ENCODE data around the gene TAS2R50. TPM values are rescaled to one million over a fixed set of nuclear protein-coding genes. Genes with fewer than 3 reads are reported as not detected.

Gene TAS2R50
- total and polyA plus RNA-seq, 3 donors from 2014 or later, result 2.8 to 4.8 TPM; not detected in 1

DNA sequence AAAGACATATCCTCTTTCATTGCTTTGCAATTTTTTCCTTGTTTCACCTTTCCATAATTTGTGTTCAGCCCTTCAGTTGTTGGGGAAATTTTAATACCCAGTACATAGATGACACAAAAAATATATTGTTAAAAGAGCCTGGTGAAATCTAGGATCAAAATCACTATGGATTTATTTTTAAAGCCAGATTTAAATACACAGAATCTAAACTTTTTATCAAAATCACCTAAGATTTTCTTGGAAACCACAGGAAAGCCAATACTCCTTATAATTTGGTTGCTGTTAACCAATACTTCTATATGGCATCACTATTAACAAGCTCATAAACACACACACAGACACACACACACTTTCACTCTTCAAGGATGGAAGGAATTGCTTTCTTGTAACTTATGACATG lies 11.5 kb upstream of the TAS2R50 start, which contains the start of gene TAS2R20:
TSS of gene TAS2R20 (minus strand) at position 101 of the 400 bp plus-strand sequence. CDS start 429 bp downstream, outside the sequence.
- DNase-seq, result no peak
- H3K9me3 ChIP-seq, result no peaks in the 10 kb centered on the region
- no peaks in the 10 kb centered on the region for H3K27me3 ChIP-seq
- H3K27ac ChIP-seq, result no peak within 1 kb of the TSS
- H3K36me3 ChIP-seq (ENCODE audit: low read depth, missing control alignments), result no peaks in the 10 kb centered on the region
- H3K4me1 ChIP-seq, result no peaks in the 10 kb centered on the region
- TF ChIP-seq, protein P1, sequence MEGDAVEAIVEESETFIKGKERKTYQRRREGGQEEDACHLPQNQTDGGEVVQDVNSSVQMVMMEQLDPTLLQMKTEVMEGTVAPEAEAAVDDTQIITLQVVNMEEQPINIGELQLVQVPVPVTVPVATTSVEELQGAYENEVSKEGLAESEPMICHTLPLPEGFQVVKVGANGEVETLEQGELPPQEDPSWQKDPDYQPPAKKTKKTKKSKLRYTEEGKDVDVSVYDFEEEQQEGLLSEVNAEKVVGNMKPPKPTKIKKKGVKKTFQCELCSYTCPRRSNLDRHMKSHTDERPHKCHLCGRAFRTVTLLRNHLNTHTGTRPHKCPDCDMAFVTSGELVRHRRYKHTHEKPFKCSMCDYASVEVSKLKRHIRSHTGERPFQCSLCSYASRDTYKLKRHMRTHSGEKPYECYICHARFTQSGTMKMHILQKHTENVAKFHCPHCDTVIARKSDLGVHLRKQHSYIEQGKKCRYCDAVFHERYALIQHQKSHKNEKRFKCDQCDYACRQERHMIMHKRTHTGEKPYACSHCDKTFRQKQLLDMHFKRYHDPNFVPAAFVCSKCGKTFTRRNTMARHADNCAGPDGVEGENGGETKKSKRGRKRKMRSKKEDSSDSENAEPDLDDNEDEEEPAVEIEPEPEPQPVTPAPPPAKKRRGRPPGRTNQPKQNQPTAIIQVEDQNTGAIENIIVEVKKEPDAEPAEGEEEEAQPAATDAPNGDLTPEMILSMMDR (IDR thresholded peaks at IDR 0.05), result no peak
- TF ChIP-seq POLR2A (IDR thresholded peaks at IDR 0.05), result no peak
- H3K4me3 ChIP-seq, result no peak within 1 kb of the TSS
- intact Hi-C loops (cut with DNase I; ENCODE audit: low total_unique reads), result no loop called here

DNA sequence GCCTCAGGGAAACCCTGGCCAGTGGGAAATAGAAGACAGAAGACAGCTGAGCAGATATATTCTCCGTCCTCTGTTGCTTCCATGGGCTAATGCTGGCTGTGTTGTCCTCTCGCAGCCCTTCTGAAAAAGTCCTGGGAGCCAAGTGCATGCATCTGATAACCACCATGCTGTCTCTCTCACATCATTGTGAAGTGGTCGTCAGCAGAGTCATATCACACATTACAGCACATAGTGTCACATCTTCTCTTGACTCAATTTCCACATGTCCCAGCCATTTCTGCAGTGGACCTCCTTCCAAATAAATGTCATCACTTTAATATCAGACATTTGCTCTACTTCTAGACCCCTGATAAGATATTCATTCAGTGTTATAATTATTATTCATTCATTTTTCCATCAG lies 7.6 kb upstream of the TAS2R50 start:
- H3K27ac ChIP-seq, result no peak overlapping the region

DNA sequence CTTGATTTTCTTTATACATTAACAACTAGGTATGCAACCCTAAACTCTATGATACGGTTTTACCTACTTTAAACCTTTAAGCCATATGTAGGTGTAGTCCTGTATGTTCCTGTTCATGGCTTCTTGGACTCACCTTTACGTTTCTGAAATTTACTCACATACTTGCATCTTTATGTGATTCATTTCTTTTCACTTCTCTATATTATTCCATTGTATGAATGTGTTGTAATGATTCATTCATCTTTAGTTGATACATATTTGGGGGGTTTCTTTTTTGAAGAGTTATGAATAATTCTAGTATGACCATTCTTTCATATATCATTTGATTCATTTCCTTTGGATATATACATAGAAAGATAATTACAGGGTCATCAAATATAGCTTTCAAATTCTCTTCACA lies 2.4 kb upstream of the TAS2R50 start:
- H3K27ac ChIP-seq, result no peak overlapping the region
- H3K36me3 ChIP-seq (ENCODE audit: low read depth, missing control alignments), result no peaks in the 10 kb centered on the region
- no peak overlapping the region for H3K4me3 ChIP-seq
- TF ChIP-seq, protein P1 (IDR thresholded peaks at IDR 0.05), result no peak
- no peak for TF ChIP-seq POLR2A (IDR thresholded peaks at IDR 0.05)
- H3K4me1 ChIP-seq, result no peaks in the 10 kb centered on the region
- no peaks in the 10 kb centered on the region for H3K9me3 ChIP-seq
- WGBS, 2 donors, result 81 to 90% methylated on average over 2 of the region's 2 CpGs
- no peak for DNase-seq
- no peaks in the 10 kb centered on the region for H3K27me3 ChIP-seq
- intact Hi-C loops (cut with DNase I; ENCODE audit: low total_unique reads), result no loop called here

More for the DNA sequence above, 7.6 kb upstream of the TAS2R50 start:
- H3K4me1 ChIP-seq, result no peaks in the 10 kb centered on the region
- TF ChIP-seq, protein P1 (IDR thresholded peaks at IDR 0.05), result no peak
- TF ChIP-seq POLR2A (IDR thresholded peaks at IDR 0.05), result no peak
- H3K27me3 ChIP-seq, result no peaks in the 10 kb centered on the region
- intact Hi-C loops (cut with DNase I; ENCODE audit: low total_unique reads), result no loop called here
- no peak for DNase-seq
- 89 to 98% methylated on average over 3 of the region's 3 CpGs for WGBS, 2 donors
- no peaks in the 10 kb centered on the region for H3K36me3 ChIP-seq (ENCODE audit: low read depth, missing control alignments)
- no peaks in the 10 kb centered on the region for H3K9me3 ChIP-seq
- no peak overlapping the region for H3K4me3 ChIP-seq

DNA sequence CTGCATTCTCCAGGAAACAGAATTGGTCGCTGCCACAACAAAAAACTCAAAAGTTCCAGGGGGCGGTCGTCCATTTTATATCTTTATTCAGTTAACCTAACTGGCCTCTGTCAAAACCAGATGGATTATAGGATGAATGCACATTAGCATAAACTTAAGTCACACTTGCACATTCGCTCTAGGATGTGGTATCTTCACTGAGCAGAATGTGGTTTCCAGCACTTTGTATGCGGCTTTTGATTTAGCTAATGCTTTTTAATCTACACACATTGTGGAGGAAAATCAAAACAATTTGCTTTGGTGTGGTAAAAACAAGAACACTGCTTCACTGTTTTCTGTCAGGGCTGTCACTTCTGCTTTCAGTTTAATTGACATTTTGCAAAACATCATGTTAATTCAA lies 4.5 kb downstream of the TAS2R50 start:
- DNase-seq, result no peak
- WGBS, 2 donors, result 90 to 94% methylated on average over 5 of the region's 5 CpGs
- H3K27me3 ChIP-seq, result no peaks in the 10 kb centered on the region
- no peaks in the 10 kb centered on the region for H3K9me3 ChIP-seq
- H3K36me3 ChIP-seq (ENCODE audit: low read depth, missing control alignments), result no peaks in the 10 kb centered on the region
- no peaks in the 10 kb centered on the region for H3K4me1 ChIP-seq
- H3K4me3 ChIP-seq, result no peak overlapping the region
- no peak for TF ChIP-seq POLR2A (IDR thresholded peaks at IDR 0.05)
- TF ChIP-seq, protein P1 (IDR thresholded peaks at IDR 0.05), result no peak
- H3K27ac ChIP-seq, result no peak overlapping the region
- intact Hi-C loops (cut with DNase I; ENCODE audit: low total_unique reads), result no loop called here

DNA sequence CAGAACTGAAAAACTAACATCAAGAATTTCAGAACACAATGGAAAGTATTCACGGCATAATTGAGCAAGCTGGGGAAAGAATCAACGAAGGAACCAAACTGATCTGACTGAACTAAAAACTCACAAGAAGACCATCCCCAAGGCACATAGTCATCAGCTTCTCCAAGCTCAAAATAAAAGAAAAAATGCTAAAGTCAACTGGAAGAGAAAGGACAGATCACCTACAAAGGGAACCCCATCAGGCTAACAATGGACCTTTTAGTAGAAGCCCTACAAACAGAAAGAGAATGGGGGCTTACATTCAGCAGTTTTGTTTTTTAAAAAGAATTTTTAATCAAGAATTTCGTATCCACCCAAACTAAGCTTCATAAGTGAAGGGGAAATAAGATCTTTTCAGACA lies 11.7 kb downstream of the TAS2R50 start:
- no peak for DNase-seq
- intact Hi-C loops (cut with DNase I; ENCODE audit: low total_unique reads), result no loop called here
- Histone ChIP-seq H3K27me3 (no peaks in the 10 kb centered on the region), H3K4me1 (no peaks in the 10 kb centered on the region), H3K36me3 (ENCODE audit: low read depth, missing control alignments) (no peaks in the 10 kb centered on the region), H3K4me3 (no peak overlapping the region), H3K27ac (no peak overlapping the region), H3K9me3 (no peaks in the 10 kb centered on the region)
- 90 to 96% methylated on average over 3 of the region's 3 CpGs for WGBS, 2 donors
- TF ChIP-seq POLR2A (IDR thresholded peaks at IDR 0.05), result no peak
- TF ChIP-seq, protein P1 (IDR thresholded peaks at IDR 0.05), result no peak
